UCSD-AML1 (cell line): Measurements from ENCODE around the gene OR2T1.
"Not testable (repeated sequence)": the region's sequence is repeated elsewhere in the genome, so short reads cannot be mapped to it uniquely, and the experiment has no call there.

Experiments
- DNase-seq: peaks from one replicate; lab custom pipeline; 2025; ENCODE audit not compliant: unreplicated experiment; lab: John Stamatoyannopoulos, UW

OR2T1 gene

GRCh38 chr1:248402748-248403147 lies at the start of gene OR2T1:
TSS of gene OR2T1 (plus strand) at chr1:248403048. CDS start at chr1:248406148, 3,100 bp downstream.
- no peak for DNase-seq

GRCh38 chr1:248359415-248359814 lies 43.4 kb upstream of the OR2T1 start:
- DNase-seq: no peak

GRCh38 chr1:248361121-248361715 lies 41.6 kb upstream of the OR2T1 start, which contains the start of gene OR2T4:
TSS of gene OR2T4 (plus strand) at chr1:248361665. CDS start at chr1:248361665, 0 bp downstream.
- no peak for DNase-seq

GRCh38 chr1:248366609-248367008 lies 36.2 kb upstream of the OR2T1 start:
- no peak for DNase-seq

- DNase-seq: no peak
These were observed 30.5 kb upstream of the OR2T1 start for GRCh38 chr1:248372394-248372793.

GRCh38 chr1:248373761-248374160 lies 29.1 kb upstream of the OR2T1 start:
- no peak for DNase-seq

GRCh38 chr1:248375446-248375845 lies 27.4 kb upstream of the OR2T1 start, which contains the start of gene OR2T6:
TSS of gene OR2T6 (plus strand) at chr1:248375746. CDS start at chr1:248387609, 11,863 bp downstream.
- DNase-seq: no peak

- no peak for DNase-seq
These were observed 25.9 kb upstream of the OR2T1 start for GRCh38 chr1:248376916-248377315.

- no peak for DNase-seq
These were observed 22.0 kb upstream of the OR2T1 start for GRCh38 chr1:248380854-248381253.

GRCh38 chr1:248388426-248388825 lies 14.4 kb upstream of the OR2T1 start:
- DNase-seq: no peak

GRCh38 chr1:248393050-248393449 lies 9.8 kb upstream of the OR2T1 start:
- no peak for DNase-seq

- no peak for DNase-seq
These were observed 1.2 kb downstream of the OR2T1 start for GRCh38 chr1:248404024-248404423.

- DNase-seq: no peak
These were observed 4.2 kb downstream of the OR2T1 start for GRCh38 chr1:248406721-248407692.

- DNase-seq: no peak
These were observed 13.4 kb downstream of the OR2T1 start for GRCh38 chr1:248416226-248416625.

GRCh38 chr1:248417854-248418253 lies 15.0 kb downstream of the OR2T1 start:
- no peak for DNase-seq

- DNase-seq: no peak
These were observed 18.5 kb downstream of the OR2T1 start for GRCh38 chr1:248421384-248421783.

GRCh38 chr1:248427526-248428191 lies 24.8 kb downstream of the OR2T1 start:
- not testable (repeated sequence) for DNase-seq

- DNase-seq: not testable (repeated sequence)
These were observed 25.3 kb downstream of the OR2T1 start for GRCh38 chr1:248428192-248428533.

GRCh38 chr1:248431683-248432082 lies 28.8 kb downstream of the OR2T1 start:
- not testable (repeated sequence) for DNase-seq

- not testable (repeated sequence) for DNase-seq
These were observed 29.4 kb downstream of the OR2T1 start for GRCh38 chr1:248432201-248432600.

- DNase-seq: not testable (repeated sequence)
These were observed 31.1 kb downstream of the OR2T1 start for GRCh38 chr1:248433811-248434415.
